H1 (cell line): ENCODE measurements around the gene S100A14. TPM values are rescaled to one million over a fixed set of nuclear protein-coding genes. Genes with fewer than 3 reads are reported as not detected.

Experiments
- CTCF ChIA-PET: fragments of 300-600 bp; sonication (Branson Sonifier 250); formaldehyde crosslinking; loops from one replicate; lab custom pipeline; 2021; ENCODE audit not compliant: partially characterized antibody; lab: Charles Lee
- POLR2A ChIA-PET: fragments of 300-600 bp; sonication (Branson Sonifier 250); formaldehyde crosslinking; loops from one replicate; lab custom pipeline; 2021; ENCODE audit warnings: inconsistent platforms; ENCODE audit not compliant: partially characterized antibody; lab: Charles Lee
- DNase-seq, 2 experiments: peaks; one replicate each; pipeline versions ENCODE4 v3.0.0 to v3.0.0-alpha.2; 2010 to 2022; ENCODE audit warnings: low spot score in 2 of 2, low read depth in 1 of 2, mixed read lengths in 1 of 2
- FAIRE-seq: peaks from 2 replicates; lab custom pipeline; 2011; peaks lifted over from hg19 to GRCh38; lab: Jason Lieb, UNC
- H2AFZ ChIP-seq: 2 replicates; pipeline ENCODE4 v1.8.1; 2012; ENCODE audit warnings: low read length, inconsistent platforms
- H2AK5ac ChIP-seq: 2 replicates; pipeline ENCODE4 v1.6.1; 2013; ENCODE audit warnings: low read depth, low read length
- H2BK120ac ChIP-seq: replicated peaks from 2 replicates; pipeline ENCODE3; 2013; ENCODE audit warnings: low read depth, low read length, inconsistent platforms
- H2BK12ac ChIP-seq: 2 replicates; pipeline ENCODE4 v1.6.1; 2013; ENCODE audit warnings: low read depth, low read length
- H2BK15ac ChIP-seq: 2 replicates; pipeline ENCODE4 v1.6.1; 2013; ENCODE audit warnings: low read length
- H2BK20ac ChIP-seq: 2 replicates; pipeline ENCODE4 v1.6.1; 2013; ENCODE audit warnings: low read length
- H2BK5ac ChIP-seq: 2 replicates; pipeline ENCODE4 v1.6.1; 2013; ENCODE audit warnings: low read depth, low read length
- H3K14ac ChIP-seq: 2 replicates; pipeline ENCODE4 v1.6.1; 2013; ENCODE audit warnings: inconsistent platforms; ENCODE audit not compliant: insufficient read length
- H3K18ac ChIP-seq: 2 replicates; pipeline ENCODE4 v1.6.1; 2013; ENCODE audit warnings: low read length; ENCODE audit errors: extremely low read depth
- H3K23ac ChIP-seq: 2 replicates; pipeline ENCODE4 v1.6.1; 2013; ENCODE audit warnings: inconsistent platforms; ENCODE audit not compliant: insufficient read length
- H3K23me2 ChIP-seq: 2 replicates; pipeline ENCODE4 v1.6.1; 2013; ENCODE audit warnings: low read depth, low read length
- H3K27ac ChIP-seq: 2 replicates; pipeline ENCODE4 v1.6.1; 2011; ENCODE audit warnings: low read depth, low read length, inconsistent platforms
- H3K27me3 ChIP-seq, 4 experiments: replicated peaks in 1 of 4; 1 replicate in 1 of 4; 2 replicates in 3 of 4; pipeline versions ENCODE4 v1.6.1 to v1.8.1; 2011 to 2013; ENCODE audit warnings: low read length in 3 of 4, mild to moderate bottlenecking in 3 of 4, inconsistent platforms in 2 of 4, mixed read lengths in 2 of 4, moderate library complexity in 1 of 4; ENCODE audit not compliant: control insufficient read depth in 3 of 4, insufficient read depth in 3 of 4; ENCODE audit errors: extremely low read depth in 1 of 4
- H3K36me3 ChIP-seq, 4 experiments: 2 replicates each; pipeline versions ENCODE4 v1.6.1 to v1.8.1; 2011 to 2013; ENCODE audit warnings: mild to moderate bottlenecking in 4 of 4, low read length in 3 of 4, moderate library complexity in 2 of 4, control low read depth in 1 of 4, inconsistent platforms in 1 of 4; ENCODE audit not compliant: insufficient read depth in 4 of 4, control insufficient read depth in 2 of 4
- H3K4ac ChIP-seq: replicated peaks from 2 replicates; pipeline ENCODE3; 2013; ENCODE audit warnings: low read length, low read depth, mixed read lengths, inconsistent platforms; ENCODE audit not compliant: insufficient read length
- H3K4me1 ChIP-seq, 4 experiments: replicated peaks in 1 of 4; 1 replicate in 1 of 4; 2 replicates in 3 of 4; pipeline versions ENCODE4 v1.6.1 to v1.8.1; 2011 to 2013; ENCODE audit warnings: low read length in 3 of 4, inconsistent platforms in 2 of 4, mixed read lengths in 1 of 4; ENCODE audit not compliant: insufficient read depth in 4 of 4, control insufficient read depth in 3 of 4
- H3K4me2 ChIP-seq, 2 experiments: 2 replicates each; pipeline versions ENCODE4 v1.6.1 to v1.8.1; 2011 to 2013; ENCODE audit warnings: low read depth in 2 of 2, low read length in 2 of 2, control low read depth in 1 of 2, inconsistent platforms in 1 of 2, mild to moderate bottlenecking in 1 of 2; ENCODE audit not compliant: insufficient read depth in 1 of 2
- H3K4me3 ChIP-seq, 4 experiments: fragments of 200-600, 300-600 bp in 1 of 4; sonication (generic), shearing (Covaris generic), sonication (Bioruptor Twin) in 1 of 4; 2 replicates each; pipeline versions ENCODE4 v1.5.1 to v1.8.1; 2011 to 2016; ENCODE audit warnings: low read length in 4 of 4, low read depth in 3 of 4, control low read depth in 2 of 4, inconsistent platforms in 2 of 4, mild to moderate bottlenecking in 2 of 4, mixed read lengths in 1 of 4, moderate library complexity in 1 of 4; ENCODE audit not compliant: insufficient read depth in 2 of 4; ENCODE audit errors: extremely low read depth in 1 of 4
- H3K56ac ChIP-seq: replicated peaks from 2 replicates; pipeline ENCODE3; 2013; ENCODE audit warnings: low read depth, mild to moderate bottlenecking, mixed read lengths, low read length, inconsistent platforms; ENCODE audit not compliant: insufficient read length
- H3K79me1 ChIP-seq: 2 replicates; pipeline ENCODE4 v1.6.1; 2013; ENCODE audit warnings: low read depth, low read length, control low read depth
- H3K79me2 ChIP-seq, 2 experiments: 2 replicates each; pipeline versions ENCODE4 v1.6.1 to v1.8.1; 2012 to 2013; ENCODE audit warnings: low read length in 2 of 2, mild to moderate bottlenecking in 2 of 2, inconsistent platforms in 1 of 2; ENCODE audit not compliant: insufficient read depth in 2 of 2, control insufficient read depth in 1 of 2
- H3K9ac ChIP-seq, 4 experiments: replicated peaks in 1 of 4; 1 replicate in 1 of 4; 2 replicates in 3 of 4; pipeline versions ENCODE4 v1.6.1 to v1.8.1; 2011 to 2013; ENCODE audit warnings: low read depth in 3 of 4, low read length in 3 of 4, control low read depth in 2 of 4, mild to moderate bottlenecking in 2 of 4, moderate library complexity in 2 of 4, inconsistent platforms in 1 of 4; ENCODE audit errors: extremely low read depth in 1 of 4
- H3K9me3 ChIP-seq, 2 experiments: 2 replicates each; pipeline versions ENCODE4 v1.6.1 to v1.8.1; 2012 to 2013; ENCODE audit warnings: mild to moderate bottlenecking in 2 of 2, moderate library complexity in 2 of 2, control low read depth in 1 of 2, inconsistent platforms in 1 of 2, low read depth in 1 of 2, low read length in 1 of 2, mixed read lengths in 1 of 2; ENCODE audit not compliant: insufficient read depth in 2 of 2
- H4K20me1 ChIP-seq, 2 experiments: replicated peaks in 1 of 2; 2 replicates each; pipeline versions ENCODE3 to v1.8.1; 2011 to 2013; ENCODE audit warnings: inconsistent platforms in 2 of 2, low read length in 2 of 2, mild to moderate bottlenecking in 1 of 2; ENCODE audit not compliant: insufficient read depth in 2 of 2, control insufficient read depth in 1 of 2
- H4K5ac ChIP-seq: 2 replicates; pipeline ENCODE4 v1.6.1; 2013; ENCODE audit warnings: low read length, low read depth, mixed read lengths, inconsistent platforms; ENCODE audit not compliant: insufficient read length
- H4K8ac ChIP-seq: 2 replicates; pipeline ENCODE4 v1.8.0; 2013; ENCODE audit warnings: mild to moderate bottlenecking, moderate library complexity, low read length, inconsistent platforms; ENCODE audit not compliant: insufficient read depth; ENCODE audit errors: extremely low read depth
- H4K91ac ChIP-seq: replicated peaks from 2 replicates; pipeline ENCODE3; 2013; ENCODE audit warnings: low read length, mixed read lengths, inconsistent platforms; ENCODE audit not compliant: insufficient read length
- ASH2L ChIP-seq: fragments of 200-600, 300-600 bp; sonication (generic); IDR thresholded peaks from one replicate; pipeline ENCODE4 v1.7.1; 2017; ENCODE audit warnings: low read length
- ATF2 ChIP-seq: IDR thresholded peaks from 2 replicates; pipeline ENCODE4 v1.6.1; 2012; ENCODE audit warnings: low read length, inconsistent platforms
- CHD1 ChIP-seq: IDR thresholded peaks from 2 replicates; pipeline ENCODE4 v1.6.1; 2012; ENCODE audit warnings: low read depth, low read length, improper control_type of control experiment
- FOSL1 ChIP-seq: IDR thresholded peaks from 2 replicates; pipeline ENCODE4 v1.6.1; 2011; ENCODE audit warnings: mild to moderate bottlenecking, low read depth, low read length, moderate library complexity; ENCODE audit not compliant: insufficient read depth
- MAFK ChIP-seq: IDR thresholded peaks from 2 replicates; pipeline ENCODE4 v1.6.1; 2012; ENCODE audit warnings: low read depth, mild to moderate bottlenecking, improper control_type of control experiment, low read length
- RFX5 ChIP-seq: IDR thresholded peaks from 2 replicates; pipeline ENCODE4 v1.6.1; 2011; ENCODE audit warnings: low read depth, low read length, improper control_type of control experiment, borderline replicate concordance
- SAP30 ChIP-seq: fragments of 300-600 bp; sonication (generic); IDR thresholded peaks from 2 replicates; pipeline ENCODE4 v1.7.1; 2012; ENCODE audit warnings: low read length, moderate library complexity, mild to moderate bottlenecking, inconsistent platforms; ENCODE audit not compliant: insufficient read depth, insufficient replicate concordance
- TAF7 ChIP-seq: optimal IDR thresholded peaks from 2 replicates; pipeline ENCODE3; 2011; ENCODE audit warnings: low read depth, mild to moderate bottlenecking, inconsistent platforms, low read length, moderate library complexity, borderline replicate concordance
- WGBS, 2 experiments: shearing (Covaris generic) in 1 of 2; methylation state at CpG; one replicate each; pipeline versions ENCODE4 v1.1.6 to v1.1.7; 2013 to 2015; ENCODE audit warnings: low lambda C conversion rate in 2 of 2, mixed read lengths in 2 of 2, inconsistent platforms in 1 of 2, low coverage in 1 of 2, missing lambda C conversion rate in 1 of 2; ENCODE audit not compliant: insufficient replicate concordance in 2 of 2, insufficient coverage in 1 of 2, insufficient read length in 1 of 2; ENCODE audit errors: extremely low coverage in 1 of 2, missing lambda C conversion rate in 1 of 2; 5-methylcytosine and 5-hydroxymethylcytosine counted together
- polyA plus RNA-seq, 7 experiments: library from polyadenylated mRNA; depleted of rRNA in 3 of 7; stranded (reverse) in 5 of 7; unstranded in 2 of 7; fragments of >200 nt in 5 of 7; fragments of 200-250 nt in 2 of 7; gene quantifications; 1 replicate in 5 of 7; 2 replicates in 1 of 7; 4 replicates in 1 of 7; pipeline versions ENCODE4 v1.2.1 to v1.2.3, GENCODE V29; 2011 to 2013; ENCODE audit warnings: missing spikeins in 2 of 7, mixed read lengths in 2 of 7
- total RNA-seq: library from RNA; stranded (reverse); fragmentation: NEBNext Ultra II Directional; extraction: Animal tissue kit (Norgen Biotek cat#: 25700); gene quantifications from 2 replicates; pipeline ENCODE4 v1.2.1, GENCODE V29; 2021

S100A14 gene
- total and polyA plus RNA-seq, 2 of the 8 experiments (the other 6 are each of a cell fraction or from before 2014, with no cell fraction given) = 1.4 to 5.3 TPM

DNA sequence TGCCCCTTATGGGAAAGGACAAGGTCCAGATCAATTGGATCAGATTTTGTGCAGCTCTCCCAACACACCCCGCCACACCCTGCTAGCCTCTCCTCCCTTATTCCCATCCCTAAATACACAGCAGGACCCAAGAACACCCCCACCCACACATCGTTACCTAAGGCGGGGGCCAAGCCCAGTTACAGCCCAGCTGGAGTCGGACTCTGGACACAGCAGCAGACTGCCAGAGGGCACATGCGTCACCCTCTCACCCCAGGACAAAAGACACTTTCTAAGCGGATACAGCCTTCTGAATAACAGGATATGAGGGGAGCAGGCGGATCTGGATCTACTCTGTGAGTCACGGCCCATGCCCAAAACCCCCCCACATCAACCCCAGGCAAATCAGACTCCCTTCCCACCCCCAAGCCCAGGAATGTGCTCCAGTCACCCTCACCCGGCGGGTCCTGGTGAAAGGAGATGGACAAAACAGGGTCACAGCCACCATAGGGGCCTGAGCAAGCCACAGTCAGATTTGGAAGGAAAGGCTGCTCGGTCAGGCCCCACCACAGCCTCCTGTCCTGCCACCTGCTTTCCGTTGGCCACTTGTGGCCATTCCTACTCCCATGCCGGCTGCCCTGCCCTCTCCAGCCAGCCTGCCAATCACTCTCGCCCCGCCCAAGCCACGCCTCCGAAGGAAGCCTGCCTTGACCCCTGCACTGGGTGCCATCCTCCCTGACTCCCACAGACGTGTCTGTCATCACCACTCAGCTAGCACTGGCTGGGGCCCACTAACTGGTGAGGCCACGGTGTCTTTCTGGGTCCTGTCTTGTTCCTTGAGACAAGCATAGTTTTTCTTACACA lies 7.2 kb downstream of the S100A14 start:
- Histone ChIP-seq H4K91ac (peak overlapping the region; percentile 75), H3K9me3 (no peaks in the 10 kb centered on the region), H4K20me1 (no peaks in the 10 kb centered on the region), H4K8ac (no peak overlapping the region), H4K5ac (no peak overlapping the region), H3K4ac (peak overlapping the region; percentile 63), H2BK5ac (peak overlapping the region; percentile 79; the same call in 1 of the 2 replicates), H3K9ac (no peak overlapping the region), H2AK5ac (peak overlapping the region; percentile 11; the same call in 1 of the 2 replicates), H3K36me3 (no peaks in the 10 kb centered on the region), H3K18ac (peak overlapping the region; percentile 62), H3K79me1 (no peaks in the 10 kb centered on the region), H3K14ac (no peak overlapping the region), H2BK120ac (no peak overlapping the region), H3K23me2 (peaks cover 3% of the 10 kb centered on the region; the same call in 1 of the 2 replicates), H3K4me1 (peaks cover 0 to 35% (median 21%) of the 10 kb centered on the region in 4 experiments; a peak in 6 of 7 replicates), H3K4me3 (no peak overlapping the region), H2BK15ac (peak overlapping the region; percentile 95; the same call in 1 of the 2 replicates), H3K4me2 (peak overlapping the region in 1 of 2 experiments; percentile 37; a peak in 2 of 4 replicates), H3K27ac (no peak overlapping the region), H3K56ac (no peak overlapping the region), H2AFZ (peak overlapping the region; percentile 45; the same call in 1 of the 2 replicates), H2BK20ac (peak overlapping the region; percentile 40; the same call in 1 of the 2 replicates), H3K79me2 (no peaks in the 10 kb centered on the region), H3K23ac (no peak overlapping the region), H2BK12ac (peak overlapping the region; percentile 92), H3K27me3 (no peaks in the 10 kb centered on the region; a peak in 1 of 7 replicates)
- 49% methylated on average over 19 of the region's 19 CpGs; no CpG with 5 or more reads in 1 of the 2 experiments for WGBS, 2 experiments
- POLR2A ChIA-PET = interaction anchor here (0.6 to 15.3 kb wide), 4 partner anchors 10 to 167 kb away, joined by 3 to 261 read pairs (median 6); partner anchors contain the start of genes CHTOP, S100A1, S100A13 and SLC27A3
- no peak for FAIRE-seq
- peak; percentile 41 to 90 for DNase-seq
- CTCF ChIA-PET = interaction anchor here (1.0 to 15.9 kb wide), 7 partner anchors 8 to 114 kb away, joined by 3 to 224 read pairs (median 6); partner anchors contain the start of genes S100A13 and S100A14
- TF ChIP-seq TAF7 (no peak), FOSL1 (no peak), MAFK (no peak), RFX5 (no peak), CHD1 (no peak), ATF2 (no peak), SAP30 (no peak), ASH2L (no peak)
